ES-I3 (cell line): ENCODE measurements around the gene ETS1.
A peak's percentile ranks its signal among the peaks of the same experiment; 100 is the strongest.

Source experiments
- H3K36me3 ChIP-seq: 2 replicates; pipeline ENCODE4 v1.6.1; 2013; ENCODE audit warnings: mild to moderate bottlenecking, low read length, control low read depth, moderate library complexity; ENCODE audit not compliant: insufficient read depth
- H3K4me1 ChIP-seq: 2 replicates; pipeline ENCODE4 v1.6.1; 2013; ENCODE audit warnings: mild to moderate bottlenecking, control low read depth, low read length; ENCODE audit not compliant: insufficient read depth
- H3K9ac ChIP-seq: 2 replicates; pipeline ENCODE4 v1.6.1; 2013; ENCODE audit warnings: low read depth, mild to moderate bottlenecking, low read length, moderate library complexity
- H3K9me3 ChIP-seq: 2 replicates; pipeline ENCODE4 v1.6.1; 2013; ENCODE audit warnings: mild to moderate bottlenecking, low read length, moderate library complexity; ENCODE audit not compliant: control insufficient read depth, insufficient read depth

ETS1 gene

GRCh38 chr11:128559496-128560103 is 27.8 kb downstream of the ETS1 start:
- Histone ChIP-seq H3K36me3 (no peaks in the 10 kb centered on the region), H3K9me3 (no peaks in the 10 kb centered on the region), H3K9ac (no peak overlapping the region), H3K4me1 (peaks cover 7% of the 10 kb centered on the region)

DNA sequence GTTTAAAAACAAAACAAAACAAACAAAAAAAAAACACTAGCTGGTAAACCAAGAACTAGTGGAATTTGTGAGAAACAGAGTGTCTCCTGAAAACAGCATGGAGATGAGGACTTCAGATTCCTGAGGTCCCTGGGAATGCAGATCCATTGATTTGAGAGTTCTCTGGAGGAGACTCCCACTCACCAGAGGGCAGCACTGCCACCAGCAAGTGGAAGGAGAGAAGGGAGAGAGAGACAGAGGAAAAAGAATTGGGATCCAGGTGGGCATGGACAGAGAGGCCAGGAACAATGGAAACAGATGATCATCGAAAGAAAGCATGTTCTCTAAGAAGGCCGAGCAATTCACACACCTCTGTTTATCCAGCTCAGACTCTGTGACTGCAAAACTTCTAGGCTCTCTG is 31.8 kb downstream of the ETS1 start:
- no peaks in the 10 kb centered on the region for H3K36me3 ChIP-seq
- no peaks in the 10 kb centered on the region for H3K9me3 ChIP-seq
- H3K4me1 ChIP-seq = peaks cover 7% of the 10 kb centered on the region
- H3K9ac ChIP-seq = no peak overlapping the region

DNA sequence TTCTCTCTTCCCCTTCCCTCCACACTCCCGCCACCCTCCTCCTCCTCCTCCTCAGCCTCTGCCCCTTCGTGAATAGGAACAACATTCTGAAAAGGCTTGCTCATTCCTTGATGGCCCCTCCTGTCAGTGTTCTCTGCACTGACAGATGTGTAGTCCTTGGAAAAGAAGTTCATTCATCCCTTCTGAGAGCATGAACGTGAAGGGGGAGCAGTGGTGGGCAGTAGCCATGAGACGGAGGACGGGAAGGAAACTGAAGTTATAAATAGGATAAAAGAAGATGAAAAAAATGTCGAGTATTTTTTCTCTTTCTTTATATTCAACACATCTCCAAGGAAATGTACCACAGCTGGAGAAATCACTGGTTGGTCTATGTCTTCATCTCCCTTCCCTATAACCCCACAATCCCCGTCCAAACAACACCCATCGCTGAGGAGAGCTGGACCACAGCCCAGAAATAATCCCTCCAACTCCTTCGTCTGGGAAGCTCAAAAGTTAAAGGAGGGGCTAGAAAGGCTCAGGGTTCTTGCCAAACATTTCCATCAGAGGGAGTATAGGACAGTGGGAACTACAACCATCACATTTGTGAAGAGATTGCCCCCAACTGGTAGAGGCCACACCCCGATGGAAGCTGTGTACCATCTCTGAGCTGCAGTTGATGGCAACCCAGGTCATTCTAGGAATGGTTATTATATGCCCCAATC is 33.5 kb downstream of the ETS1 start:
- H3K36me3 ChIP-seq = no peaks in the 10 kb centered on the region
- H3K9ac ChIP-seq = no peak overlapping the region
- H3K9me3 ChIP-seq = no peaks in the 10 kb centered on the region
- peaks cover 16% of the 10 kb centered on the region for H3K4me1 ChIP-seq

- no peak overlapping the region for H3K9ac ChIP-seq
- H3K36me3 ChIP-seq = no peaks in the 10 kb centered on the region
- no peaks in the 10 kb centered on the region for H3K9me3 ChIP-seq
- peaks cover 16% of the 10 kb centered on the region for H3K4me1 ChIP-seq
These were observed 34.3 kb downstream of the ETS1 start for GRCh38 chr11:128552783-128553661.

GRCh38 chr11:128551611-128552335 is 35.6 kb downstream of the ETS1 start:
- no peaks in the 10 kb centered on the region for H3K36me3 ChIP-seq
- H3K4me1 ChIP-seq = peaks cover 16% of the 10 kb centered on the region
- no peaks in the 10 kb centered on the region for H3K9me3 ChIP-seq
- H3K9ac ChIP-seq = no peak overlapping the region

DNA sequence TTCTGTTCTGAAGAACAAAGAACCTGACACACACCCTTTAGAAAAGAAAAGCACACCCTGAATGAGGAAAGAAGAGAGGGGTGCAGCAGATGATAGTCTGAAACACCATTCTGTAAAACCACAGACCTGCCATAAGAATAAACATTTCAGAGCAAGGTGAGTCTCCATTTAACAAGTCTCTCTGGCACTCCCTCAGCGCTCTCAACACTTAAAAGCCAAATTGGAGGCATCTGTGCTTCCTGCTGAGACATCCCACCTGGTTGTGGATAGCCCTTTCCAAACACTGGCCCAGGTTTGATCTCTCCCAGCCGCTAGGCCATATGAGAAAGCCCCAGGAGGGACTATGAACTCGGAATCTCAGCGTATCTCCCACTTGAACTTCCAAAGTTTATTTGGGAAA is 36.3 kb downstream of the ETS1 start:
- peaks cover 13% of the 10 kb centered on the region for H3K4me1 ChIP-seq
- no peaks in the 10 kb centered on the region; the same call in 1 of the 2 replicates for H3K36me3 ChIP-seq
- H3K9ac ChIP-seq = no peak overlapping the region
- H3K9me3 ChIP-seq = no peaks in the 10 kb centered on the region

DNA sequence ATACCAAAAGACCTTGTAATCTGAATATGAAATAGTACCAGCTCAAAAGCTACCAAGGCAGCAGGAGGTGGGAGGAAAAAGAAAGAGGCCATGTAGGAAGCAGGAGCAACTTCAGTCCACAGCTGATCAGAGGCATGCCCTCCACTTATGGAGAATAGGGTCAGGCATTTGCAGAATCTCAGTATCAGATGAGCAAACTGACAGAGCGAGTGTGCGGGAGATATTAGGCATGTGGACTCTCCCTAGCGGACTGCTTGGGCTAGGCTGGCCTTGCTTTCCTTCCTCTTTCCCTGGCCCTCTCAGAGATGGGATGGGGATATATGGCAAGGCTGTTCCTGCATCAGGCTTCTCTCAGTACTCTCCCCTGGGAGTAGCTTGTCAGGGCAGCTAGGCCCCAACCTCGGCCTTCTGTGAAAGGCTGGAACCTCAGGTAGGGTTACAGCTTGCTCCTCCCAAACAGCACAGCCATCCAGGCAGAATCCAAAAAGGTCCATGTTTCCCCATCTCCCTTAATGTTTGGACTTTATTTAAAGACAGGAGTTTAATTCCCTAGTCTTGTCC is 37.0 kb downstream of the ETS1 start:
- no peak overlapping the region for H3K9ac ChIP-seq
- no peaks in the 10 kb centered on the region; the same call in 1 of the 2 replicates for H3K36me3 ChIP-seq
- H3K9me3 ChIP-seq = no peaks in the 10 kb centered on the region
- peaks cover 9% of the 10 kb centered on the region for H3K4me1 ChIP-seq

GRCh38 chr11:128549256-128549944 is 38.0 kb downstream of the ETS1 start:
- no peaks in the 10 kb centered on the region for H3K9me3 ChIP-seq
- H3K9ac ChIP-seq = peak overlapping the region; percentile 36; the same call in 1 of the 2 replicates
- no peaks in the 10 kb centered on the region; the same call in 1 of the 2 replicates for H3K36me3 ChIP-seq
- H3K4me1 ChIP-seq = peaks cover 13% of the 10 kb centered on the region

DNA sequence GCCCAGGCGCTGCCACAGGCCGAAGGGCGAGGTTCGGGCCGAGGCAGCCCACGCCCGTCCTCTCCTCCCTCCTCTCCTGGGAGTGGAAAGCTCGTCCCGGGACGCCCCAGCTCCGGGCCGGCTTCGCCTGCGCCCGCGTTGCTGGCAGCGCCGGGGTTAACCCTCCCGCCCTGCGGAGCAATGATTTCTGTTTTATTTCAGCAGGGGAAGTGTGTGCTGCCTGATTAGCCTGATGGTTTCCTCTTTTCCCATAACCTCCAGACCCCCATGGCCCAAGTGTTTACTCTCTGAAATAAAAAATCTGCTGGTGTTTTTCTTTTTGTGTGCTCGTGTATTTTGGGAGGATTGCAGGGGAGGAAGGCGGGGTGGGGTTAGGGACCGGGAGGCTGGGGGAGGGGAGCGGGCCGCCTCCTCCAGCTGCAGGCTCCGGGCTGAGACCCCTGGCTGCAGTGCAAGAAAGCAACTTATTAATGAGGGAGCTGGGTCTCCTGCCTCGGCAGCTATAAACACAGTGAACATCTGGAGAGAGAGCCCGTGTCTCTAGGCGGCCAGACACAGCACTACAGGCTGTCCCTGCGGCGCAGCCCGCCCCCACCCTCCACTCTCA is 38.6 kb downstream of the ETS1 start:
- Histone ChIP-seq H3K9me3 (no peaks in the 10 kb centered on the region), H3K4me1 (peaks cover 14% of the 10 kb centered on the region), H3K36me3 (no peaks in the 10 kb centered on the region; the same call in 1 of the 2 replicates), H3K9ac (peak overlapping the region; percentile 32; the same call in 1 of the 2 replicates)

DNA sequence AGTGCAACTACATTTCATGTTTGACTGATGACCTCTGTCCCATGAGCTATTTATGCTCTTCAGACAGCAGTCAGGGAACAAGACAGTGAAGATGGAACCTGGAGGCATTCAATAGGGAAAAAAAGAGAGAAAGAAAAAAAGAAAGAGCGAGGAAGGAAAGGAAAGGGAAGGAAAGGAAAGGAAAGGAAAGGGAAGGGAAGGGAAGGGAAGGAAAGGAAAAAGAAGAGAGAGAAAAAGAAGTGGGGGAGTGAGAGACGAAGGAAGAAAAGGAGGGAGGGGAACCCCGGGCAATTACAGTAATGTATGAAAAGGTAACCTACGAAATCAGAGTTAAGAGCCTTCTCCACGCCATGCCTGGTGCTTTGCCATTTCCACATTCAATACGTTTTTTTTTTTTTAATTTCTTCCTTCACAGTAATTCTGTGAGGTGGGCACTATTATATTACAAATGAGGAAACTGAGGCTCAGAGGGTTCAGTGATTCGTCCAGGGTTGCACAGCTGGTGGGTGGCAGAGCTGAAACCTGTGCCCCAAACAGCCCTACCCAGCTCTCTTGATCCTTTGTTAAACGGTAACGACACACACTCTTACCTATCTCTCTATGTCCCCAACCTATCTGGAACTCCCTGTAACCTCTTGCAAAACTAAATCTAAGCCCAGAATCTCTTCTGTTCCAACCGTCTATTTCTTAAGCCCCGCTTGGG is 39.3 kb downstream of the ETS1 start:
- Histone ChIP-seq H3K36me3 (no peaks in the 10 kb centered on the region; the same call in 1 of the 2 replicates), H3K4me1 (peaks cover 14% of the 10 kb centered on the region), H3K9ac (peak overlapping the region; percentile 32; the same call in 1 of the 2 replicates), H3K9me3 (no peaks in the 10 kb centered on the region)

DNA sequence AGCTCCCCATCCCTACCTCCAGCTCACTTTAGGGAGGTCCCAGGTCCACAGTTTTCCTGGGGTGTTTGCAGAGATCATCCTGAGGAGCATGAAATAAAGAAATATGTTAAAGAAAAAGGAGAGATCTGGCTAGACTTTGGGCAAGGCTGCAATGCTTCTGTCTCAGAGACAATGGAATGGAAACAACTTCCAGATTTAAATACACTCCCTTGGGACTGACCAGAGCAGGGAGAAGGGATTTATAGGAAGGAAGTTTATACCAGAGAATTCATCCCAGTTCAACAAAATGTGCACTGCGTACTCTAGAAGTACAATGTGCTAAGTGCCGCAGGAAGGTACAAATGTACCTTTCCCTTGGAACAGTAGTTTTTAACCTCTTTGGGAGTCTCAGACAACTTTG is 40.4 kb downstream of the ETS1 start:
- H3K36me3 ChIP-seq = no peaks in the 10 kb centered on the region; the same call in 1 of the 2 replicates
- H3K9me3 ChIP-seq = no peaks in the 10 kb centered on the region
- no peak overlapping the region for H3K9ac ChIP-seq
- peaks cover 14% of the 10 kb centered on the region for H3K4me1 ChIP-seq

GRCh38 chr11:128544471-128545051 is 42.8 kb downstream of the ETS1 start:
- Histone ChIP-seq H3K36me3 (no peaks in the 10 kb centered on the region; the same call in 1 of the 2 replicates), H3K9me3 (no peaks in the 10 kb centered on the region), H3K9ac (no peak overlapping the region), H3K4me1 (peaks cover 8% of the 10 kb centered on the region; the same call in 1 of the 2 replicates)
